WTC11 (cell line): ENCODE results near the gene CCNH. TPM values are rescaled to one million over a fixed set of nuclear protein-coding genes. Genes with fewer than 3 reads are reported as not detected.

ENCODE experiments used
- ATAC-seq: fragments of 200-7000 bp; cut with Tn5 transposase; 2 replicates; pipeline ENCODE4 v1.10.0; 2021; ENCODE audit warnings: mild to moderate bottlenecking, moderate library complexity
- CTCF ChIA-PET: fragments of 300-600 bp; sonication (Branson Sonifier 250); formaldehyde crosslinking; loops from one replicate; lab custom pipeline; 2021; ENCODE audit warnings: antibody characterized with exemption; lab: Charles Lee
- POLR2A ChIA-PET: fragments of 350-600 bp; sonication (Branson Sonifier 250); formaldehyde crosslinking; loops from one replicate; lab custom pipeline; 2021; ENCODE audit warnings: antibody characterized with exemption; lab: Charles Lee
- DNase-seq: peaks from one replicate; pipeline ENCODE4 v3.0.0; 2021; ENCODE audit warnings: low spot score
- H3K27ac Mint-ChIP-seq: 2 replicates; pipeline ENCODE4 v1.8.0; 2021; ENCODE audit warnings: mixed read lengths
- H3K27me3 Mint-ChIP-seq: 2 replicates; pipeline ENCODE4 v1.8.0; 2021; ENCODE audit warnings: low read depth, mild to moderate bottlenecking, moderate library complexity, mixed read lengths
- H3K36me3 Mint-ChIP-seq: 2 replicates; pipeline ENCODE4 v1.8.0; 2021; ENCODE audit warnings: mixed read lengths
- H3K4me1 Mint-ChIP-seq: 2 replicates; pipeline ENCODE4 v1.8.0; 2022; ENCODE audit warnings: mixed read lengths
- H3K4me3 Mint-ChIP-seq: 2 replicates; pipeline ENCODE4 v1.8.0; 2021; ENCODE audit warnings: mild to moderate bottlenecking, moderate library complexity, mixed read lengths
- H3K9me3 Mint-ChIP-seq: 2 replicates; pipeline ENCODE4 v1.8.0; 2021; ENCODE audit warnings: mixed read lengths
- AR ChIP-seq: fragments of 250-450 bp; sonication (Bioruptor Pico); IDR thresholded peaks from 2 replicates; pipeline ENCODE4 v1.9.0; 2021; ENCODE audit warnings: mild to moderate bottlenecking
- CDX4 ChIP-seq: fragments of 250-450 bp; sonication (Bioruptor Pico); IDR thresholded peaks from 2 replicates; pipeline ENCODE4 v1.9.0; 2021; ENCODE audit warnings: moderate library complexity, mild to moderate bottlenecking, inconsistent platforms, borderline replicate concordance
- CREB1 ChIP-seq: sonication (generic); formaldehyde crosslinking; IDR thresholded peaks from 2 replicates; pipeline ENCODE4 v1.8.0; 2023; ENCODE audit warnings: mild to moderate bottlenecking, missing genetic modification reagents
- CTCF ChIP-seq: fragments of 200-600 bp; IDR thresholded peaks from 2 replicates; pipeline ENCODE4 v1.8.0; 2022; ENCODE audit warnings: antibody characterized with exemption
- E2F5 ChIP-seq: sonication (generic); formaldehyde crosslinking; IDR thresholded peaks from 2 replicates; pipeline ENCODE4 v1.8.1; 2022; ENCODE audit warnings: mild to moderate bottlenecking, moderate library complexity, missing genetic modification reagents
- ETV6 ChIP-seq: sonication (generic); formaldehyde crosslinking; IDR thresholded peaks from 2 replicates; pipeline ENCODE4 v1.8.1; 2022; ENCODE audit warnings: mild to moderate bottlenecking, missing genetic modification reagents
- GABPB1 ChIP-seq: sonication (generic); formaldehyde crosslinking; IDR thresholded peaks from 2 replicates; pipeline ENCODE4 v1.8.1; 2023; ENCODE audit warnings: mild to moderate bottlenecking, missing genetic modification reagents
- IRF1 ChIP-seq: sonication (generic); formaldehyde crosslinking; IDR thresholded peaks from 2 replicates; pipeline ENCODE4 v1.8.0; 2023; ENCODE audit warnings: missing genetic modification reagents
- NFE2L1 ChIP-seq: sonication (generic); formaldehyde crosslinking; IDR thresholded peaks from 2 replicates; pipeline ENCODE4 v1.8.1; 2023; ENCODE audit warnings: missing genetic modification reagents
- NR1H2 ChIP-seq: sonication (generic); formaldehyde crosslinking; IDR thresholded peaks from 2 replicates; pipeline ENCODE4 v1.9.0; 2021; ENCODE audit warnings: mild to moderate bottlenecking, moderate library complexity, missing genetic modification reagents
- NR3C1 ChIP-seq: sonication (generic); formaldehyde crosslinking; conservative IDR thresholded peaks from 2 replicates; pipeline ENCODE4 v1.8.1; 2023; ENCODE audit warnings: low read depth, mild to moderate bottlenecking, missing genetic modification reagents
- SP1 ChIP-seq: sonication (generic); formaldehyde crosslinking; conservative IDR thresholded peaks from 2 replicates; pipeline ENCODE4 v1.8.1; 2022; ENCODE audit warnings: missing genetic modification reagents
- ZBTB43 ChIP-seq: sonication (generic); formaldehyde crosslinking; IDR thresholded peaks from 2 replicates; pipeline ENCODE4 v1.8.1; 2023; ENCODE audit warnings: mild to moderate bottlenecking, missing genetic modification reagents
- ZNF138 ChIP-seq: sonication (generic); formaldehyde crosslinking; conservative IDR thresholded peaks from 2 replicates; pipeline ENCODE4 v1.8.1; 2022; ENCODE audit warnings: mild to moderate bottlenecking, moderate library complexity, missing genetic modification reagents
- ZNF219 ChIP-seq: sonication (generic); formaldehyde crosslinking; IDR thresholded peaks from 2 replicates; pipeline ENCODE4 v1.8.0; 2023; ENCODE audit warnings: missing genetic modification reagents, mild to moderate bottlenecking, borderline replicate concordance
- ZNF317 ChIP-seq: sonication (generic); formaldehyde crosslinking; IDR thresholded peaks from 2 replicates; pipeline ENCODE4 v1.8.1; 2023; ENCODE audit warnings: low read depth, mild to moderate bottlenecking, moderate library complexity, missing genetic modification reagents, borderline replicate concordance
- ZNF532 ChIP-seq: fragments of 250-450 bp; sonication (Bioruptor Pico); IDR thresholded peaks from 2 replicates; pipeline ENCODE4 v1.9.0; 2021; ENCODE audit warnings: mild to moderate bottlenecking, borderline replicate concordance
- ZNF671 ChIP-seq: fragments of 250-450 bp; sonication (Bioruptor Pico); IDR thresholded peaks from 2 replicates; pipeline ENCODE4 v1.8.0; 2021; ENCODE audit warnings: mild to moderate bottlenecking
- total RNA-seq: library from RNA; stranded (reverse); gene quantifications from 3 replicates; pipeline ENCODE4 v1.2.3, GENCODE V29; 2021

The CCNH gene
- total RNA-seq, 1 experiment from 2014 or later, result 35.3 TPM

GRCh38 chr5:87392170-87392569 lies 20.6 kb downstream of the CCNH start (continued):
- TF ChIP-seq E2F5, result no peak

GRCh38 chr5:87390576-87391199 lies 22.0 kb downstream of the CCNH start:
- Mint-ChIP-seq H3K27ac (no peak overlapping the region; the same call in 1 of the 2 replicates), H3K4me3 (no peak overlapping the region), H3K27me3 (no peaks in the 10 kb centered on the region), H3K36me3 (peaks cover 77% of the 10 kb centered on the region), H3K9me3 (no peaks in the 10 kb centered on the region), H3K4me1 (no peaks in the 10 kb centered on the region)
- CTCF ChIA-PET, result no interaction called here
- ATAC-seq (no peak), DNase-seq (no peak)
- TF ChIP-seq CREB1 (CRISPR knock-in tag) (no peak), ETV6 (CRISPR knock-in tag) (no peak), NFE2L1 (CRISPR knock-in tag) (no peak), SP1 (CRISPR knock-in tag) (no peak), ZBTB43 (CRISPR knock-in tag) (no peak), ZNF219 (no peak), ZNF671 (CRISPR knock-in tag) (no peak), AR (CRISPR knock-in tag) (no peak), IRF1 (CRISPR knock-in tag) (no peak), ZNF532 (CRISPR knock-in tag) (no peak), ZNF317 (CRISPR knock-in tag) (no peak), CTCF (no peak), CDX4 (CRISPR knock-in tag) (no peak), GABPB1 (no peak), NR1H2 (CRISPR knock-in tag) (no peak), ZNF138 (CRISPR knock-in tag) (no peak), NR3C1 (CRISPR knock-in tag) (no peak)
- POLR2A ChIA-PET, result no interaction called here
